Sigmoid colon (tissue), 7 donors: ENCODE data around the gene PI4KA. TPM values are rescaled to one million over a fixed set of nuclear protein-coding genes. Genes with fewer than 3 reads are reported as not detected.

Experiments
- DNase-seq: peaks from one replicate; pipeline ENCODE4 v3.0.0-alpha.2; 2019
- H3K27ac ChIP-seq, 4 donors: fragments of 200-600 bp; sonication (generic); one replicate each; pipeline ENCODE4 v1.5.1; 2016 to 2019; ENCODE audit warnings: mild to moderate bottlenecking in 1 of 4
- H3K27me3 ChIP-seq, 3 donors: fragments of 200-600 bp; sonication (generic); one replicate each; pipeline ENCODE4 v1.5.1; 2019; ENCODE audit warnings: mild to moderate bottlenecking in 1 of 3
- H3K36me3 ChIP-seq, 4 donors: fragments of 200-600 bp; sonication (generic); one replicate each; pipeline ENCODE4 v1.5.1; 2016 to 2019
- H3K4me1 ChIP-seq, 4 donors: fragments of 200-600 bp; sonication (generic); one replicate each; pipeline ENCODE4 v1.5.1; 2017 to 2019
- H3K4me3 ChIP-seq, 4 donors: fragments of 200-600 bp; sonication (generic); one replicate each; pipeline ENCODE4 v1.5.1; 2017 to 2019; ENCODE audit warnings: mild to moderate bottlenecking in 2 of 4, moderate library complexity in 1 of 4
- H3K9me3 ChIP-seq, 4 donors: fragments of 200-600 bp in 3 of 4; sonication (generic) in 3 of 4; one replicate each; pipeline versions ENCODE4 v1.5.1 to v1.6.1; 2013 to 2019
- EP300 ChIP-seq, 4 donors: sonication (generic); formaldehyde crosslinking; IDR thresholded peaks; one replicate each; pipeline ENCODE4 v1.6.1; 2017; ENCODE audit warnings: antibody characterized with exemption in 4 of 4
- POLR2A ChIP-seq, 2 donors: fragments of 450-650 bp; IDR thresholded peaks; one replicate each; pipeline ENCODE4 v1.6.1; 2016; ENCODE audit warnings: antibody characterized with exemption in 2 of 2, mild to moderate bottlenecking in 2 of 2, moderate library complexity in 2 of 2
- POLR2AphosphoS5 ChIP-seq, 4 donors: sonication (generic); formaldehyde crosslinking; IDR thresholded peaks; one replicate each; pipeline ENCODE4 v1.6.1; 2017; ENCODE audit warnings: antibody characterized with exemption in 4 of 4
- WGBS, 2 donors: extraction: QIAGEN DNeasy Blood & Tissue Kit; methylation state at CpG; one replicate each; pipeline ENCODE4 v1.1.7; 2013; 5-methylcytosine and 5-hydroxymethylcytosine counted together
- intact Hi-C: fragments of 100-400 bp; cut with DNase I; formaldehyde crosslinking; loops from one replicate; pipeline ENCODE4 v1.15.1; 2023
- polyA plus RNA-seq, 3 donors: library from polyadenylated mRNA; stranded (reverse); fragments of 200-250 nt; gene quantifications; one replicate each; pipeline ENCODE4 v1.2.3, GENCODE V29; 2013
- total RNA-seq, 4 donors: library from RNA; depleted of rRNA; stranded (reverse); fragments of >200 nt; gene quantifications; one replicate each; pipeline ENCODE4 v1.1.0, GENCODE V29; 2016
- TF ChIP-seq, protein P1 (sequence below), 4 experiments: fragments of 450-650 bp in 3 of 4; fragments of 200-600 bp in 1 of 4; IDR thresholded peaks; one replicate each; pipeline ENCODE4 v1.5.1; 2016 to 2019; ENCODE audit warnings: antibody characterized with exemption in 4 of 4, mild to moderate bottlenecking in 3 of 4, moderate library complexity in 2 of 4
- donor health status: healthy with polysubstance abuse.
- donor health status: Bipolar disorder and iron deficiency.
- donor health status: healthy.

The PI4KA gene
- total and polyA plus RNA-seq, 7 donors, result 26.1 to 137 (median 63.5) TPM

DNA sequence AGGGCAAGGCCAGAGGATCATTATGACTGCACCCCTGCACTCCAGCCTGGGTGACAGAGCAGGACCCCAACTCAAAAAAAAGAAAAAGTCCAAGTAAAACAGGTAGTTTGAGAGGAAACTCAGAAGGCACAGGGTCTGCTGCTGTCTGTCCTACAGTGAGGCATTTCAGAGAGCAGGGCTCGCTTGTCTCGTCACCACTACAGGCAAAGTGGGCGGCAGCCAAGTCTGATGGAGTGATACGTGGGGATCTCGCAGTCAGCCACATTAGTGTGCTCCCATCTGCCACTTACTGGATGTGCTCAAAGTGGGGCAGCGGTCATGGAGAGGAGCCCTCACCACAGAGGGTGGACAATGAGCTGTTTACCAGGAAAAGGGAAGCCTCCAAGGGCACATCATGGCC, 42.1 kb downstream of the PI4KA start:
- H3K27ac ChIP-seq, result no peak overlapping the region
- H3K4me1 ChIP-seq, result no peaks in the 10 kb centered on the region
- intact Hi-C loops, result no loop called here
- TF ChIP-seq POLR2A (IDR thresholded peaks at IDR 0.05) (no peak), EP300 (IDR thresholded peaks at IDR 0.05) (no peak), POLR2AphosphoS5 (IDR thresholded peaks at IDR 0.05) (no peak)
- TF ChIP-seq, protein P1, sequence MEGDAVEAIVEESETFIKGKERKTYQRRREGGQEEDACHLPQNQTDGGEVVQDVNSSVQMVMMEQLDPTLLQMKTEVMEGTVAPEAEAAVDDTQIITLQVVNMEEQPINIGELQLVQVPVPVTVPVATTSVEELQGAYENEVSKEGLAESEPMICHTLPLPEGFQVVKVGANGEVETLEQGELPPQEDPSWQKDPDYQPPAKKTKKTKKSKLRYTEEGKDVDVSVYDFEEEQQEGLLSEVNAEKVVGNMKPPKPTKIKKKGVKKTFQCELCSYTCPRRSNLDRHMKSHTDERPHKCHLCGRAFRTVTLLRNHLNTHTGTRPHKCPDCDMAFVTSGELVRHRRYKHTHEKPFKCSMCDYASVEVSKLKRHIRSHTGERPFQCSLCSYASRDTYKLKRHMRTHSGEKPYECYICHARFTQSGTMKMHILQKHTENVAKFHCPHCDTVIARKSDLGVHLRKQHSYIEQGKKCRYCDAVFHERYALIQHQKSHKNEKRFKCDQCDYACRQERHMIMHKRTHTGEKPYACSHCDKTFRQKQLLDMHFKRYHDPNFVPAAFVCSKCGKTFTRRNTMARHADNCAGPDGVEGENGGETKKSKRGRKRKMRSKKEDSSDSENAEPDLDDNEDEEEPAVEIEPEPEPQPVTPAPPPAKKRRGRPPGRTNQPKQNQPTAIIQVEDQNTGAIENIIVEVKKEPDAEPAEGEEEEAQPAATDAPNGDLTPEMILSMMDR (IDR thresholded peaks at IDR 0.05), result no peak
- H3K36me3 ChIP-seq, result peaks cover 8 to 95% (median 46%) of the 10 kb centered on the region in 4 donors
- DNase-seq, result no peak
- 95 to 99% methylated on average over 6 of the region's 6 CpGs for WGBS, 2 donors
- H3K4me3 ChIP-seq, result no peak overlapping the region
- H3K27me3 ChIP-seq, result no peaks in the 10 kb centered on the region
- H3K9me3 ChIP-seq, result no peaks in the 10 kb centered on the region

DNA sequence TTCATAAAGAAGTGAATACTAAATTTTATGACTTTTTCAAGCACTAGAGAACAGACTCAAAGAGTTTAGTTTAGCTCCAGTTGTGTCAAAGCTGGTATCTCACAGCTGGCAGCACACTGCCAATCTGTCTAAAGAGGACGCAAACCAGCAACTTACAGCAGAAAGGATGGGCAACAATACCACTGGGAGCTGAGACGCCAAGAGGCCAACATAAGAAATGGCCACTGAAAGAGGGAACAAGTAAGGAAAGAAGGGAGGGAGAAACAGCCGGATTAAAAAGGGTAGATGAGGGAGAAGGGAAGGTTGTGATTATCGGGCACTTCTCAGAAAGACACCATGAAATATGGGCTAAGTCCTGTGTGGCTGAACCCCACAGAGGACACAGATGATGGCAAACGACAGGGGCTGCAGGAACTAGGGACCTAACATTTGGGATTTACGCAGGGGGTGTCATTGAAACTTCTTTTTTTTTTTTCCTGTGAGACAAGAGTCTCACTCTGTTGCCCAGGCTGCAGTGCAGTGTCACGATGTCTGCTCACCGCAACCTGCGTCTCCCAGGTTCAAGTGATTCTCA, 43.0 kb downstream of the PI4KA start:
- no peak for TF ChIP-seq POLR2A (IDR thresholded peaks at IDR 0.05)
- 96% methylated on average over 9 of the region's 9 CpGs for WGBS, 2 donors
- H3K36me3 ChIP-seq, result peaks cover 8 to 95% (median 50%) of the 10 kb centered on the region in 4 donors
- DNase-seq, result no peak
- H3K4me1 ChIP-seq, result no peaks in the 10 kb centered on the region
- H3K27ac ChIP-seq, result no peak overlapping the region
- H3K9me3 ChIP-seq, result no peaks in the 10 kb centered on the region
- no peak overlapping the region for H3K4me3 ChIP-seq
- intact Hi-C loops, result no loop called here
- no peaks in the 10 kb centered on the region for H3K27me3 ChIP-seq

DNA sequence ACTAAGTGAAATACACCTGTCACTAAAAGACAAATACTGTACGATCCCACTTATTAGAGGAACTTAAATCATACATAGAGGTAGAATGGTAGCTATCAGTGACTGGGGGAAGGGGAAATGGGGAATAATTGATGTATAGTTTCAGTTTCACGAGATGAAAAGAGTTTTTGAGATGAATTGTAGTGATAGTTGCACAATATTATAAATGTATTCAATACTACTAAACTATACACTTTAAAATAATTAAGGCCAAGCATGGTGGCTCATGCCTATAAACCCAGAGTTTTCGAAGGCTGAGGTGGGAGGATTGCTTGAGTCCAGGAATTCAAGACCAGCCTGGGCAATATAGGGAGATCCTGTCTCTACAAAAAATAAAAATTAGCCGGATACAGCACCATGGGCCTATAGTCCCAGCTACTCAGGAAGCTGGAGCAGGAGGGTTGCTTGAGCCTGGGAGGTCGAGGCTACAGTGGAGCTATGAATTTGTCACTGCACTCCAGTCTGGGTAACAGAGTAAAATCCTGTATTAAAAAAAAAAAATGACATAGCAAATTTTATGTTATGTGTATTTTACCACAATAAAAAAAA, 44.3 kb downstream of the PI4KA start:
- no peak for DNase-seq
- H3K9me3 ChIP-seq, result no peaks in the 10 kb centered on the region
- TF ChIP-seq, protein P1 (IDR thresholded peaks at IDR 0.05), result no peak
- TF ChIP-seq POLR2AphosphoS5 (IDR thresholded peaks at IDR 0.05), result no peak
- no peak for TF ChIP-seq POLR2A (IDR thresholded peaks at IDR 0.05)
- no peaks in the 10 kb centered on the region for H3K4me1 ChIP-seq
- H3K4me3 ChIP-seq, result no peak overlapping the region
- H3K36me3 ChIP-seq, result peaks cover 3 to 95% (median 52%) of the 10 kb centered on the region in 4 donors
- 88 to 94% methylated on average over 5 of the region's 5 CpGs for WGBS, 2 donors
- no peak overlapping the region for H3K27ac ChIP-seq
- intact Hi-C loops, result no loop called here
- H3K27me3 ChIP-seq, result no peaks in the 10 kb centered on the region

DNA sequence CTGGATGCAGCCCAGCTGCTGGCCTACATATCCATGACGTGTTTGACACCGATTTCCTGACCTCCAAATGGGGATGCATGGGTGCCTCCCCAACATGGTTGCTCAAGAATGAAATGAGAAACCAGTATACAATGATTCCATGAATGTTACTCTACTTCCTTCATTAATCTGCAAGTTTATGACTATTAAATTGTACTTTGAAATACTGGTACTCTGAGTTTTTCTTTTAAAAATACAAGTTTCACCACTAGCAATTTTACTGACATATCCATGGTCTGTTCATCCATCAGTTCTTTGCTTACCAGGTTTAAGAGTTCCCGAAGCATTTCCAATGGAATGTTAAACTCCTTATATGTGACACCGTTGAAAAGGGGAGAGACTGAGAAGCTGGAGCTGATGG, 45.6 kb downstream of the PI4KA start:
- no peak overlapping the region for H3K27ac ChIP-seq
- no peak for DNase-seq
- 96% methylated on average over 4 of the region's 4 CpGs for WGBS, 2 donors
- no peaks in the 10 kb centered on the region for H3K9me3 ChIP-seq
- intact Hi-C loops, result no loop called here
- H3K36me3 ChIP-seq, result peaks cover 3 to 93% (median 51%) of the 10 kb centered on the region in 4 donors
- H3K27me3 ChIP-seq, result no peaks in the 10 kb centered on the region
- no peak overlapping the region for H3K4me3 ChIP-seq
- no peak for TF ChIP-seq POLR2A (IDR thresholded peaks at IDR 0.05)
- TF ChIP-seq, protein P1 (IDR thresholded peaks at IDR 0.05), result no peak
- TF ChIP-seq POLR2AphosphoS5 (IDR thresholded peaks at IDR 0.05), result no peak
- TF ChIP-seq EP300 (IDR thresholded peaks at IDR 0.05), result no peak
- no peaks in the 10 kb centered on the region for H3K4me1 ChIP-seq

DNA sequence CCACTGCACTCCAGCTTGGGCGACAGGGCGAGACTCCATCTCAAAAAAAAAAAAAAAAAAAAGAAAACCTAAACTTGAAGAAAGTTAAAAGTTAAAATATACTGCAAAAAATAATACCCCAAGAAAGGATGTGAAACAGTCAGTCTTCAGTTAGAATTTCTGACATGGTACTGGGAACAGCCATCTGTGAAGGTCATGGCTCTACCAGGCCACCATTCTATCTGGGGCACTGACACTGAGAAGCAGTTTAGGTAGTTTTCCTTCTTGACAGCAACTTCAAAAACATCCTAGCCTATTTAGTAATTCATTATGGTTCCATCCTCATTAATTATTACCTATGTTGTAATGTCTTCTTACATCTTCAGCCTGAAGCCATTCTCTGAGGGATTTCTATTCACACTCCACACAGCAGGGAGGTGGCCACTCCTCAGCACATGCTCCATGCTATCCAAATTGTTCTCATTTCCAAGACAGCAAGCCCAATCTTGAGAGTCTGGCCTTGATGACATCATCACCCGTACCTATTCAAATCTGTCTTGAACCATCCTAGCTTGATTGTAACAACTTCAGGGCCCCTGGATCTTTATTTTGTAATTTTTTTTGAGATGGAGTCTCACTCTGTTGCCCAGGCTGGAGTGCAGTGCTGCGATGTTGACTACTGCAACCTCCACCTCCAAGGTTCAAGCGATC, 46.5 kb downstream of the PI4KA start:
- TF ChIP-seq, protein P1 (IDR thresholded peaks at IDR 0.05), result no peak
- TF ChIP-seq POLR2AphosphoS5 (IDR thresholded peaks at IDR 0.05) (no peak), POLR2A (IDR thresholded peaks at IDR 0.05) (no peak)
- no peak for DNase-seq
- Histone ChIP-seq H3K9me3 (no peaks in the 10 kb centered on the region), H3K4me1 (peaks cover 0 to 4% (median 0%) of the 10 kb centered on the region in 4 donors), H3K4me3 (no peak overlapping the region), H3K27me3 (no peaks in the 10 kb centered on the region), H3K36me3 (peaks cover 3 to 93% (median 54%) of the 10 kb centered on the region in 4 donors), H3K27ac (no peak overlapping the region)
- intact Hi-C loops, result no loop called here
- 98% methylated on average over 5 of the region's 5 CpGs for WGBS, 2 donors
